Activated naive CD8-positive, alpha-beta T cell (primary cell): ENCODE data around the gene SLC25A3.
"Not testable (repeated sequence)": the region's sequence is repeated elsewhere in the genome, so short reads cannot be mapped to it uniquely, and the experiment has no call there.

ENCODE experiments used
- H3K27ac Mint-ChIP-seq: one replicate; pipeline ENCODE4 v1.8.0; 2021; ENCODE audit warnings: mixed read lengths
- H3K27me3 Mint-ChIP-seq: one replicate; pipeline ENCODE4 v1.8.0; 2021; ENCODE audit warnings: mixed read lengths
- H3K36me3 Mint-ChIP-seq: one replicate; pipeline ENCODE4 v1.8.0; 2021; ENCODE audit warnings: mixed read lengths
- H3K4me1 Mint-ChIP-seq: one replicate; pipeline ENCODE4 v1.8.0; 2021; ENCODE audit warnings: low read depth, mixed read lengths
- H3K4me3 Mint-ChIP-seq: one replicate; pipeline ENCODE4 v1.8.0; 2021; ENCODE audit warnings: mild to moderate bottlenecking, mixed read lengths
- H3K9me3 Mint-ChIP-seq: one replicate; pipeline ENCODE4 v1.8.0; 2021; ENCODE audit warnings: low read depth, mixed read lengths

Gene SLC25A3

DNA sequence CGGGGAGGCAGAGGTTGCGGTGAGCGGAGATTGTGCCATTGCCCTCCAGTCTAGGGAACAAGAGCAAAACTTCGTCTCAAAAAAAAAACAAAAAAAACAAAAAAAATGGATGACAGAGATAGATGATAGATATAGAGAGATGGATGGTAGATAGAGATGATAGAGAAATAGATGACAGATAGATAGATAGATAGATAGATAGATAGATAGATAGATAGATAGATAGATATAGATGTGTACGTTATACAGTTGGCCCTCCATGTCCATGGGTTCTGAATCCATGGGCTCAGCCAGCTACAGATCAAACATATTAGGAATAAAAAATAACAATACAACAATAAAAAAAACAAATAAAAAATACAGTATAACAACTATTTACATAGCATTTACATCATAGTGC lies 12.8 kb upstream of the SLC25A3 start:
- no peaks in the 10 kb centered on the region for H3K27me3 Mint-ChIP-seq
- no peak overlapping the region for H3K27ac Mint-ChIP-seq
- no peak overlapping the region for H3K4me3 Mint-ChIP-seq
- no peaks in the 10 kb centered on the region for H3K4me1 Mint-ChIP-seq
- H3K9me3 Mint-ChIP-seq = no peaks in the 10 kb centered on the region
- H3K36me3 Mint-ChIP-seq = no peaks in the 10 kb centered on the region

- H3K9me3 Mint-ChIP-seq = no peaks in the 10 kb centered on the region
- H3K4me1 Mint-ChIP-seq = no peaks in the 10 kb centered on the region
- H3K36me3 Mint-ChIP-seq = no peaks in the 10 kb centered on the region
- H3K27me3 Mint-ChIP-seq = no peaks in the 10 kb centered on the region
- H3K4me3 Mint-ChIP-seq = no peak overlapping the region
- no peak overlapping the region for H3K27ac Mint-ChIP-seq
Measured at GRCh38 chr12:98581101-98581500, 12.4 kb upstream of the SLC25A3 start.

DNA sequence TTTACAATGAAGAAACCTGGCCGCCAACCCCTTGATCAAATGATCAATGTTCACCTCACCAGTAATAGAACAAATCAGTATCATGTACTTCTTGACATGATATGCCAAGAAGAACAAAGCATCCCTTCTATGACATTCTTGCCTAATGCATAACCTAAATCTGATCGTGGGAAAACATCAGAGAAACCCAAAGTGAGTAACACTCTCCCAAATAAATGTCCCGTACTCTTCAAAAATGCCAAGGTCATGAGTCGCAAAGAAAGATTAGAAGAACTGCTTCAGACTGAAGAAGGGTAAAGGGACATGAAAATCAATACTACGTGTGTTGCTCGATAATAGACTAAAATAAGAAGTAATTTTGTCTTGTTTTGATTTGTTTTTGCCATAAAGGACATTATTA lies 11.4 kb upstream of the SLC25A3 start:
- H3K27me3 Mint-ChIP-seq = no peaks in the 10 kb centered on the region
- H3K27ac Mint-ChIP-seq = no peak overlapping the region
- H3K4me1 Mint-ChIP-seq = no peaks in the 10 kb centered on the region
- H3K4me3 Mint-ChIP-seq = no peak overlapping the region
- H3K9me3 Mint-ChIP-seq = no peaks in the 10 kb centered on the region
- H3K36me3 Mint-ChIP-seq = no peaks in the 10 kb centered on the region

- no peak overlapping the region for H3K4me3 Mint-ChIP-seq
- H3K4me1 Mint-ChIP-seq = peaks cover 1% of the 10 kb centered on the region
- no peaks in the 10 kb centered on the region for H3K36me3 Mint-ChIP-seq
- H3K9me3 Mint-ChIP-seq = no peaks in the 10 kb centered on the region
- H3K27ac Mint-ChIP-seq = no peak overlapping the region
- no peaks in the 10 kb centered on the region for H3K27me3 Mint-ChIP-seq
Measured at GRCh38 chr12:98587084-98587483, 6.4 kb upstream of the SLC25A3 start.

- H3K9me3 Mint-ChIP-seq = no peaks in the 10 kb centered on the region
- no peak overlapping the region for H3K4me3 Mint-ChIP-seq
- H3K4me1 Mint-ChIP-seq = peaks cover 18% of the 10 kb centered on the region
- peaks cover 16% of the 10 kb centered on the region for H3K36me3 Mint-ChIP-seq
- H3K27me3 Mint-ChIP-seq = no peaks in the 10 kb centered on the region
- H3K27ac Mint-ChIP-seq = peak overlapping the region; percentile 68
Measured at GRCh38 chr12:98591209-98591608, 2.3 kb upstream of the SLC25A3 start.

DNA sequence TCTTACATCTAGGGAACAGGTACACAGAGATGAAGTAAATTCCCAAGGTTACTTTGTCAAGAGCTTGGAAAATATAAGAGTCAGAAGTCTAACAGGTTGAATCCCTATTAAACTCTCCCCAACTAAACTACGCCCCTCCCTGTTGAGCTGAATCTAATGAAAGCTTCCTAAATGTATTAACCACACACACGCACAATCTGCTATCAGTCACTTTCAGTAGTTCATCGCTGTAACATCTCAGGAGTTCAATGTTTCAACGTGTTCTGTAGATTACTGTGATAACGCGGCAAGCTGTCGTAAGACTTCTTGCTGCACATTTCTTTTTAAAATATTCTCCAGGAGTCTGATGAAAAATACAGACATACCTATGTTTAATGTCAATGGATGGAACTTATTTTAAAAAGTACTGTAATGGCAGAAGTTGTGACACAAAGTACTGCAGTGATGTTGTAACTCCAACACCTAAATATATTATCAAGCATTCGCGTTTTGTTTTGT lies 612 bp upstream of the SLC25A3 start:
- H3K9me3 Mint-ChIP-seq = no peaks in the 10 kb centered on the region
- peak overlapping the region; percentile 99 for H3K4me3 Mint-ChIP-seq
- peaks cover 16% of the 10 kb centered on the region for H3K36me3 Mint-ChIP-seq
- no peaks in the 10 kb centered on the region for H3K27me3 Mint-ChIP-seq
- H3K27ac Mint-ChIP-seq = peak overlapping the region; percentile 98
- peaks cover 30% of the 10 kb centered on the region for H3K4me1 Mint-ChIP-seq

DNA sequence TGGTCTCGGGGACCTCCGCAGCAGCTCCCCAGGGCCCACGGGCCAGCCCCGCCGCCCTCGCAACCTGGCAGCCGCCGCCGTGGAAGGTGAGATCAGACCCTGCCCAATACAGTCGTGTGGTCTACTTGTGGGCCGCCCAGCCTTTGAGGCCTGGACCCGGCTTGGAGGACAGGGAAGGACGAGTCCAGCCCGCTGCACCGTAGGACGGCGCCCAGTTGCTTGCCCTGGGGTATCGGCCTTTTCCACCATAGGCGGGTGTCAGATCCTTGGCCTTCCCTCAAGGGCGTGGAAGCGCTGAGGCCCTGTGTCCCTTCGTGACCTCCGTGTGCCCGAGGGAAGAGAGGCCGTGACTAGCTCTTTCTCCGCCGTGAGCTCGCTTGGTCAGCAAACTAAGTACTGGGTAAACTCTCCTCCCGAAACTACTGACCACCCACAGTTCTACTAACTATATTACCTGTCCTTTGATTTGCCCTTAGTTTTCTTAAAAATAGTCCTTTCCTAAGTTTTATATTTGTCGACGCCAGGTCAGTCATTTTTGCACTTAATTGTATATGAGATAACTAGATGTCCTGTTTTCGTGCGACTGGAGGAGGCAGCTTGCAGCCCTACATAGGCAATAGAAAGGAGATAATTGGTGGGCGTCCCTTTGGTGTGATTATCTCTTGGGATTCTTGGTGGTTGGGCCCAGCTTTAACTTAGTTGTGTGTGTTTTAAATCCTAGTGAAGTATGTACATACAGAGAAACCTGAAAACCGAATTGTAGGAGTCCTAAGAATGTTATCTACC lies 757 bp downstream of the SLC25A3 start:
- H3K9me3 Mint-ChIP-seq = no peaks in the 10 kb centered on the region
- peaks cover 36% of the 10 kb centered on the region for H3K4me1 Mint-ChIP-seq
- peak overlapping the region; percentile 99 for H3K4me3 Mint-ChIP-seq
- H3K27me3 Mint-ChIP-seq = no peaks in the 10 kb centered on the region
- H3K27ac Mint-ChIP-seq = peak overlapping the region; percentile 98
- peaks cover 16% of the 10 kb centered on the region for H3K36me3 Mint-ChIP-seq

DNA sequence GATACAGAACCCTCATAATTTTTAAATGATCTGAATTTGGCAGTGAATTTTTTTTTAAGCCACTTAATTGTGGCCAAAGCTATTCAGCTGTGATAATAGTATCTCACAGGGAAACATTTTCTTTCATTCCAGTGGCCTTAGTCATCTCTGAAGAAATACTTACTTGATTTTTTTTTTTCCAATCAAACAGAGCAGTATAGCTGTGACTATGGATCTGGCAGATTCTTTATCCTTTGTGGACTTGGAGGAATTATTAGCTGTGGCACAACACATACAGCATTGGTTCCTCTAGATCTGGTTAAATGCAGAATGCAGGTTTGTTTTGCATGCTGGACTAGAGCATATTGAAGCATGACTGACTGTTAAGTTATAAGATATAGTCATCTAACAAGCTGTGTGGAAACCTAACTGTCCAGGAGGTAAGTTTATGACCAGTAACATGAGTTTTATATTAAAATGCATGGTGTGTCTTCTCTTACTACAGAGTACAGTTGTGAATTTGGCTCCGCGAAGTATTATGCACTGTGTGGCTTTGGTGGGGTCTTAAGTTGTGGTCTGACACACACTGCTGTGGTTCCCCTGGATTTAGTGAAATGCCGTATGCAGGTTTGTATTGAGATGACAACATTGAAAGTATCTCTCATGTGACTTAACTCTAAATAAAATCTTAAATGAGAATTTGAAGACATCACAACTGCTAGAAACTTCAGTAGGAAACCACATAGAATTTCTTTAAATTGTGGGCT lies 1.9 kb downstream of the SLC25A3 start:
- Mint-ChIP-seq H3K9me3 (no peaks in the 10 kb centered on the region), H3K4me1 (peaks cover 38% of the 10 kb centered on the region), H3K27me3 (no peaks in the 10 kb centered on the region), H3K4me3 (peak overlapping the region; percentile 99), H3K36me3 (peaks cover 16% of the 10 kb centered on the region), H3K27ac (peak overlapping the region; percentile 98)

- H3K27ac Mint-ChIP-seq = peak overlapping the region; percentile 70
- not testable (repeated sequence) for H3K9me3 Mint-ChIP-seq, H3K27me3 Mint-ChIP-seq
- peaks cover 18% of the 10 kb centered on the region for H3K36me3 Mint-ChIP-seq
- H3K4me1 Mint-ChIP-seq = peaks cover 41% of the 10 kb centered on the region
- H3K4me3 Mint-ChIP-seq = peak overlapping the region; percentile 63
Measured at GRCh38 chr12:98597313-98597712, 3.8 kb downstream of the SLC25A3 start.

- Mint-ChIP-seq H3K27me3 (no peaks in the 10 kb centered on the region), H3K4me1 (peaks cover 23% of the 10 kb centered on the region), H3K27ac (no peak overlapping the region), H3K4me3 (no peak overlapping the region), H3K36me3 (peaks cover 2% of the 10 kb centered on the region), H3K9me3 (no peaks in the 10 kb centered on the region)
Measured at GRCh38 chr12:98601924-98602323, 8.4 kb downstream of the SLC25A3 start.

- H3K4me1 Mint-ChIP-seq = peaks cover 14% of the 10 kb centered on the region
- H3K4me3 Mint-ChIP-seq = no peak overlapping the region
- H3K36me3 Mint-ChIP-seq = no peaks in the 10 kb centered on the region
- peak overlapping the region; percentile 23 for H3K27ac Mint-ChIP-seq
- no peaks in the 10 kb centered on the region for H3K9me3 Mint-ChIP-seq
- H3K27me3 Mint-ChIP-seq = no peaks in the 10 kb centered on the region
Measured at GRCh38 chr12:98606359-98606988, 13.0 kb downstream of the SLC25A3 start.

- Mint-ChIP-seq H3K27ac (no peak overlapping the region), H3K36me3 (no peaks in the 10 kb centered on the region)
Measured at GRCh38 chr12:98610596-98610995, 17.1 kb downstream of the SLC25A3 start.

DNA sequence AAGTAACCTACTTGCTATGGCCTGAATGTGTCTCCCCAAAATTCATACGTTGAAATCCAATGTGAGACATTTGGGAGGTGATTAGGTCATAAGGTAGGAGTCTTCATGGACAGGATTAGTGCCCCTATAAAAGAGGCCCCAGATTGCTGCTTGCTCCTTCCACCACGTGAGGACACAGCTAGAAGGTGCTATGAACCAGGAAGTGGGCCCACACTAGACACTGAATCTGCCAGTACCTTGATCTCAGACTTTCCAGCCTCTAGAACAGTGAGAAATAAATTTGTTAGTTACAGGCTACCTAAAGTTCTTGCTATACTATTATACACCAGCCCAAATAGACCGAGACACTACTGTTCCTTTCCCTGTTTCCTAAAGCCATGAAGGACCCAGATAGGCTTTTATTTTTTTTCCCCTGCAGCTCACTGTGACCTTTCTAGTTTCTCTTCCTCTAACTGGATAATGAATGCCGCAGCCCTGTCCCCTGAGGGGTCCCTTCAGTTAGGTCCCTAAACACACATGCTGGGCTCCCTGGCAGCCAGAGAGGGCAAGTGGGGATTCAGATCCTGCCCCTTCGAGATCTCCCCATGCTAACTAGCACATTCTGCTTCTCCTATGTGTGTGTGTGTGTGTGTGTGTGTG lies 19.3 kb downstream of the SLC25A3 start:
- Mint-ChIP-seq H3K4me1 (peaks cover 12% of the 10 kb centered on the region), H3K27ac (peak overlapping the region; percentile 96), H3K9me3 (no peaks in the 10 kb centered on the region), H3K4me3 (no peak overlapping the region), H3K36me3 (no peaks in the 10 kb centered on the region), H3K27me3 (no peaks in the 10 kb centered on the region)

More at GRCh38 chr12:98610596-98610995, 17.1 kb downstream of the SLC25A3 start:
- Mint-ChIP-seq H3K4me1 (peaks cover 25% of the 10 kb centered on the region), H3K27me3 (no peaks in the 10 kb centered on the region), H3K9me3 (no peaks in the 10 kb centered on the region), H3K4me3 (no peak overlapping the region)

- H3K27ac Mint-ChIP-seq = no peak overlapping the region
- H3K27me3 Mint-ChIP-seq = no peaks in the 10 kb centered on the region
- H3K4me1 Mint-ChIP-seq = no peaks in the 10 kb centered on the region
- H3K9me3 Mint-ChIP-seq = no peaks in the 10 kb centered on the region
- H3K4me3 Mint-ChIP-seq = no peak overlapping the region
- no peaks in the 10 kb centered on the region for H3K36me3 Mint-ChIP-seq
Measured at GRCh38 chr12:98618952-98619351, 25.5 kb downstream of the SLC25A3 start.
